ENCODE data around the gene OSBPL1A. TPM values are rescaled to one million over a fixed set of nuclear protein-coding genes. Genes with fewer than 3 reads are reported as not detected.

Gene OSBPL1A
- polyA plus RNA-seq, 2 of the 4 experiments (the other 2 are of a cell fraction): 10.5 to 22.1 TPM

- no peak for TF ChIP-seq SREBF2 (IDR thresholded peaks at IDR 0.05)
- TF ChIP-seq CHD4 (IDR thresholded peaks at IDR 0.05; ENCODE audit: borderline replicate concordance): no peak
- TF ChIP-seq FOSB (CRISPR knock-in tag; IDR thresholded peaks at IDR 0.05): no peak
- TF ChIP-seq NPAS2 (CRISPR knock-in tag; IDR thresholded peaks at IDR 0.05; ENCODE audit: borderline replicate concordance): no peak
- TF ChIP-seq POLR2A (IDR thresholded peaks at IDR 0.05; ENCODE audit: low read length): no peak
- TF ChIP-seq EHF (CRISPR knock-in tag; IDR thresholded peaks at IDR 0.05): no peak
- TF ChIP-seq PBX3 (IDR thresholded peaks at IDR 0.05): no peak
- TF ChIP-seq NR3C1 (IDR thresholded peaks at IDR 0.05): no peak
- TF ChIP-seq ZC3H11A (IDR thresholded peaks at IDR 0.05): no peak
- no peak for TF ChIP-seq FOXS1 (CRISPR knock-in tag; IDR thresholded peaks at IDR 0.05)
- TF ChIP-seq RCOR1 (IDR thresholded peaks at IDR 0.05; ENCODE audit: low read depth, low read length): no peak
- no peak for TF ChIP-seq BCL3 (IDR thresholded peaks at IDR 0.05)
- no peak overlapping the region for H3K4me3 ChIP-seq
- DNase-seq (ENCODE audit: low read depth in 1 of 2, low spot score in 1 of 2): no peak
- peaks cover 4% of the 10 kb centered on the region; the same call in 1 of the 3 replicates for H3K4me1 ChIP-seq
- no peak for FAIRE-seq
- WGBS (ENCODE audit: missing lambda C conversion rate): no CpG with 5 or more reads among the region's 5 CpGs
- no peak overlapping the region for H3K27ac ChIP-seq
- ChIA-PET POLR2A (no interaction called here), CTCF (no interaction called here)
- ATAC-seq: no peak
- H3K4me2 ChIP-seq: no peak overlapping the region
- H3K9me3 ChIP-seq: no peaks in the 10 kb centered on the region
Observed at GRCh38 chr18:24403076-24403475, 5.5 kb upstream of the OSBPL1A start.

- ATAC-seq: no peak
- Histone ChIP-seq H3K4me2 (no peak overlapping the region), H3K27ac (no peak overlapping the region), H3K4me3 (no peak overlapping the region), H3K9me3 (no peaks in the 10 kb centered on the region), H3K4me1 (peaks cover 4% of the 10 kb centered on the region; the same call in 1 of the 3 replicates)
- POLR2A ChIA-PET: no interaction called here
- TF ChIP-seq HOXB13 (CRISPR knock-in tag; IDR thresholded peaks at IDR 0.05; ENCODE audit: low read depth) (no peak), CHD4 (IDR thresholded peaks at IDR 0.05; ENCODE audit: borderline replicate concordance) (no peak), EHF (CRISPR knock-in tag; IDR thresholded peaks at IDR 0.05) (no peak), RARB (CRISPR knock-in tag; IDR thresholded peaks at IDR 0.05) (no peak), JUN (IDR thresholded peaks at IDR 0.05) (no peak), ZNF302 (CRISPR knock-in tag; IDR thresholded peaks at IDR 0.05) (no peak), PHF8 (IDR thresholded peaks at IDR 0.05; ENCODE audit: borderline replicate concordance, low read depth) (no peak), CHD2 (IDR thresholded peaks at IDR 0.05; ENCODE audit: low read length, partially characterized antibody) (no peak)
- FAIRE-seq: no peak
- CTCF ChIA-PET: interaction anchor here (2.0 kb wide), 1 partner anchor 10 kb away, joined by 5 read pairs; no protein-coding TSS in a partner anchor
- DNase-seq (ENCODE audit: low read depth in 1 of 2, low spot score in 1 of 2): no peak
- 69% methylated on average over 6 of the region's 6 CpGs for WGBS (ENCODE audit: missing lambda C conversion rate)
Observed at GRCh38 chr18:24402209-24402785, 4.7 kb upstream of the OSBPL1A start.

GRCh38 chr18:24400587-24400986, 3.0 kb upstream of the OSBPL1A start:
- DNase-seq (ENCODE audit: low read depth in 1 of 2, low spot score in 1 of 2): no peak
- TF ChIP-seq SMC3 (IDR thresholded peaks at IDR 0.05): no peak
- TF ChIP-seq ELK1 (IDR thresholded peaks at IDR 0.05; ENCODE audit: low read depth, low read length): no peak
- TF ChIP-seq NFE2L2 (conservative IDR thresholded peaks at IDR 0.05; ENCODE audit: low read length): no peak
- TF ChIP-seq JUNB (IDR thresholded peaks at IDR 0.05): no peak
- TF ChIP-seq KDM1A (IDR thresholded peaks at IDR 0.05; ENCODE audit: low read depth): no peak
- TF ChIP-seq CHD4 (IDR thresholded peaks at IDR 0.05; ENCODE audit: borderline replicate concordance): no peak
- no peak for TF ChIP-seq CBX2 (IDR thresholded peaks at IDR 0.05; ENCODE audit: borderline replicate concordance, low read depth)
- TF ChIP-seq MAFK (IDR thresholded peaks at IDR 0.05; ENCODE audit: partially characterized antibody): no peak
- no peak for TF ChIP-seq ZNF302 (CRISPR knock-in tag; IDR thresholded peaks at IDR 0.05)
- TF ChIP-seq KDM5A (IDR thresholded peaks at IDR 0.05): no peak
- ChIA-PET CTCF (interaction anchor here (2.0 kb wide), 1 partner anchor 12 kb away, joined by 5 read pairs; no protein-coding TSS in a partner anchor), POLR2A (no interaction called here)
- no peak for ATAC-seq
- Histone ChIP-seq H3K4me1 (peaks cover 12% of the 10 kb centered on the region; the same call in 2 of the 3 replicates), H3K27ac (no peak overlapping the region), H3K4me2 (no peak overlapping the region), H3K4me3 (no peak overlapping the region), H3K9me3 (no peaks in the 10 kb centered on the region)
- no peak for FAIRE-seq
- 80% methylated on average over 2 of the region's 2 CpGs for WGBS (ENCODE audit: missing lambda C conversion rate)
